DMS153 treated with DMSO at 0.1 percent for 48 hours (cell line): ENCODE results near the gene MATK.
"Not testable (repeated sequence)": the region's sequence is repeated elsewhere in the genome, so short reads cannot be mapped to it uniquely, and the experiment has no call there.

Experiments
- DNase-seq: peaks from one replicate; lab custom pipeline; 2025; ENCODE audit not compliant: unreplicated experiment; lab: John Stamatoyannopoulos, UW

Gene MATK

DNA sequence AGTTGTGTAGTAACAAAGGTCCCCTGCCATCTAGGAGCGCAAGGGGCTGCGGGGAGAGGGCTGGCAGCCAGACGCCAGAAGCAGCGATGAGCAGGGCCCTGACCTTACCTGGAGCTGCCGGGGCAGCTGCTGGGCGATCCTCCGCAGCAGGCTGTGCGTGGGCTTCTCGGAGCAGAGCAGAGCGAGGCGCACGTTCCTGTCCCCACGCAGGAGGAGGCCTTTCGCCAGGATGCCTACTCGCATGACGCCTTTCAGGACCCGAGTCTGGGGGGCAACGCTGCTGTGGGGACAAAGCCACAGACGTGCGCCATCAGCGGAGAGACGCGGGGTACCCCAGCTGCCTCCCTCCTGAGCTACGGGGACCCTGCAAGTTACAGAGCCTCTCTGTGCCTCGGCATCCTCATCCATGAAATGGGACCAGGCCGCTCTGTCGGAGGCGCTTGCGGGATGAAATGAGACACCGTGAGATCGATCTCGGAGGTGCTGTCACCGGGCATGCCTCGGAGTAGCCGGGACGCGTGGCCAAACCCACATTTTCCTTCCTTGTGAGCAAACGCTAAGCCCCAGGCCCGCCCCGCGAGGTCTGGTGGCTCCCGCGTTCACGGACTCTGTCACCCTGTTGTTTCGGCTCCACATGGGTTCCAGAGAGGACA, 30.5 kb upstream of the MATK start:
- no peak for DNase-seq

DNA sequence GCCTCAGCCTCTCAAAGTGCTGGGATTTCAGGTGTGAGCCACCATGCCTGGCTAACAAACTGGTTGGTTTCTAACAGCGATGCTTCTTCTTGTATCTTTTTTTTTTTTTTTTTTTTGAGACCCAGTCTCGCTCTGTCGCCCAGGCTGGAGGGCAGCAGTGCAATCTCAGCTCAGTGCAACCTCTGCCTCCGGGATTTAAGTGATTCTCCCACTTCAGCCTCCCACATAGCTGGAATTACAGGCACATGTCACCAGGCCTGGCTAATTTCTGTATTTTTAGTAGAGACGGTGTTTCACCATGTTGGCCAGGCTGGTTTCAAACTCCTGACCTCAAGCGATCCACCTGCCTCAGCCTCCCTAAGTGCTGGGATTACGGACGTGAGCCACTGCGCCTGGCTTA, 30.0 kb upstream of the MATK start:
- not testable (repeated sequence) for DNase-seq

DNA sequence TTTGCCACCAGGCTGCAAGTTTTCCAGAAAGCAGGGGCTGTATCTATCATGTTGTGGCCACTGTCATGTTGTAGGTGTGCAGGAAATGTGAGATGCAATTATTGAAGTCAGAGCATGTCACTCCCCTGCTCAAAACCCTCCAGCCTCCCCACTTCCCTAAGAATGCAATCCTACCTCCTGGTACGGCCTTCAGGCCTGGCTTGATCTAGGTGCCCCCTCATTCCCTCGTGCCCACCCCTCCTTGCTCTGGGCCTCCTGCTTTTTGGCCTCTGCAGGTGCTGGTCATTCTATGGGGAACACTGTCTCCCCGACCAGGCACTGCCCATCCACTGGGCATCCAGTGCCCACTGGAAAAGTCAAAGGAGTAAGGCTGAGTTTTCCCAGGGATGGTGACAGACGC, 28.5 kb upstream of the MATK start:
- DNase-seq: no peak

DNA sequence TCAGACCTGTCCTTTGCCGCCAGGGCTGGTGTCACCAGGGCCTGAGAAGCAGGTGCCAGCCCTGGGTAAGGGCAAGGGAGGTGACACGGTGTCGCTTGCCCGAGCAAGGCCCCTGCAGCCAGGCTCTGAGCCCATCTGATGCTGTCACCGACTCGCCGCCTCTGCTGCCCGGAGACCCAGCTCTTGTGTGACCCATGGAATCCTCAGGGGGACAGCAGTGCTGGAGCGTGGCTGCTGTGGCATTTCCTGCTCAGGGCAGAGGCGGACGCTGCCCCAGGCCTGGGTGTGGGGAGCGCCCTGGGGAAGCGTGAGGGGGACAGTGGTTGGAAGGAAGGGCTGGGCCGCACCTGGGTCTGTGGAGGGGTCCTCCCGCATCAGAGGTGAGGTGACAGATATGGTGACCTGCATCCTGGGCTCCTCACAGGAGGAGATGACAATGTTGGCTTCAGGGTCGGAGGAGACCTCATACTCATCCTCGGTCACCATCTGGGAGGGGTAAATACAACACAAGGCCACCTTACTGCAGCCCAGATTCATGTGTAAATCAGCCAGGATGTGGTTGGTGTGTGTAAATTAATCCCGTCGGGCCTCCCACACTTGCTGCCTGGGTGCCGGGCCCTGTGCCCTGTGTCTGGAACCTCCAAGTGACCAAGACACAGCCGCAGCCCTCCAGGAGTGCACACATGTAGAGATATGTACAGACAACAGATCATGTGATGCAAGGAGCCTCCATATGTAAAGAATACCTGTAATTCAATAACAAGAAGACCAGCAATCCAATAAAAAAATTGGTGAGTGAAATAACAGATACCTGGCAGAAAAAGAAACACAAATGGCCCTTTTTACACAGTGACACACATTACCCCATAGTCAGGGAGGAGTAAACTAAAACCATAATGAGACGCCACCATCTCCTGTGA, 27.6 kb upstream of the MATK start:
- no peak for DNase-seq

DNA sequence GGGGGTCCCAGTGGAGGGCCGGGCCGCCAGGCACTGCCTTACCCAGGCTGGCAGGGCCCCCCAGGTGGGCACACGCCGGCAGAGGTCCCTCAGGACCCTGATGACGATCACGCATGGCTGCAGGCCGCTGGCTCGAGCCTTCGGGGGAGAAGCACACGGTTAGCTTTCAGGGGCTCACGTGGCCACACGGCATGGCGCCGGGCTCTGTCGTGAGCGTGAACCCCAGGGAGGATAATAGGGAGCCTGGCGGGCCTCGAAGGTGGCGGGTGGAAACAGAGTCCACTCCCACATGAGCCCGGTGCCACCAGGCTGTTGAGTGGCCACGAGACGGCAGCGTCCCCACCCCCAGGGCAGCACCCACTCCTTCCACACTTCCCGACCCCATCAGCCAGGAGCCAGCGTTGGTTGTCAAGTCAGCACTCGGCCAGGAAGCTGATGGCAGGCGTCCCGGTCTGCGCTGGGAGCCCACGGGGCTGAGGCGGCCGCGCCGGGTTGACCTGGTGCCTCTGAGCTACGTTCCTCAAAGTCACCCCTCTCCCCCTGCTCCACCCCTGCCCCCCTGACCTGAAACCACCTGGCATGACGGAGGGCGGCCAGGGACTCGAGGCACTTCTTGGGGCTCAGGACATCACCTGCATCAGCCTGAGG, 24.7 kb upstream of the MATK start:
- no peak for DNase-seq

DNA sequence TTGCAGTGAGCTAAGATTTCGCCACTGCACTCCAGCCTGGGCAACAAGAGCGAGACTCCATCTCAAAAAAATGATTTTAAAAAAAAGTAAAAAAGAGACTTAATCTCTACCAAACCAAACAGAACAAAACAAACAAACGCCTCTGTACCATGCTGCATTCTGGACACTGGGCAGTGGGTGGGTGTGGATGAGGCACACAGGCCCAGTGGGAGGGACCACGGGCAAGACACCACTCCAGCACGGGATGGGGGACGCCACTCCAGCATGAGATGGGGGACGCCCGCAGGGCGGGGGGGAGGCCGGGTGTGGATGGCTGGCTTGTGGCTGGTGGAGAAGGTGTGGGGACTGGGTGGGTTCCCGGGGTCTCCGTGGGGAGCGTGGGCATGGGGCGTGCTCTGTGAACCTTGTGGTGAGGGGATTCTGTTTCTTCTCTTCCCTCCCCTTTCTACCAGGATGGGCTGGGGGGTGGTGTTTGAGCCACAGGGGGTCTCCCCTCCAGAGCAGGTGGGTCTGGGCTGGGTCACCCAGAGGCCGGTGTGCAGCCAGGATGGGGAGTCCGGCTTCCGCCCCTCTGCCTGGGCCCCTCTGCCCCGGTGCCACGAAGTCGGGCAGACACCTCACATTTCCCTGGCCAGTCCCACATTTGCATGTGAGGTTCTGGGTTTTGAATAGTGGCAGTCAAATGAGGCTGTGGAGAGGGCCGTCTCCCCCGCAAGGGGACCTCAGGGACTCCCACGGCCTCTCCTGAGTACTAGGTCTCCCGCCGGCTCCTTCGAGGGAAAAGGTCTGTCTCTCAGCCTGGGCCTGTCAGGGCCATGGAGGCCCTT, 23.9 kb upstream of the MATK start:
- no peak for DNase-seq

DNA sequence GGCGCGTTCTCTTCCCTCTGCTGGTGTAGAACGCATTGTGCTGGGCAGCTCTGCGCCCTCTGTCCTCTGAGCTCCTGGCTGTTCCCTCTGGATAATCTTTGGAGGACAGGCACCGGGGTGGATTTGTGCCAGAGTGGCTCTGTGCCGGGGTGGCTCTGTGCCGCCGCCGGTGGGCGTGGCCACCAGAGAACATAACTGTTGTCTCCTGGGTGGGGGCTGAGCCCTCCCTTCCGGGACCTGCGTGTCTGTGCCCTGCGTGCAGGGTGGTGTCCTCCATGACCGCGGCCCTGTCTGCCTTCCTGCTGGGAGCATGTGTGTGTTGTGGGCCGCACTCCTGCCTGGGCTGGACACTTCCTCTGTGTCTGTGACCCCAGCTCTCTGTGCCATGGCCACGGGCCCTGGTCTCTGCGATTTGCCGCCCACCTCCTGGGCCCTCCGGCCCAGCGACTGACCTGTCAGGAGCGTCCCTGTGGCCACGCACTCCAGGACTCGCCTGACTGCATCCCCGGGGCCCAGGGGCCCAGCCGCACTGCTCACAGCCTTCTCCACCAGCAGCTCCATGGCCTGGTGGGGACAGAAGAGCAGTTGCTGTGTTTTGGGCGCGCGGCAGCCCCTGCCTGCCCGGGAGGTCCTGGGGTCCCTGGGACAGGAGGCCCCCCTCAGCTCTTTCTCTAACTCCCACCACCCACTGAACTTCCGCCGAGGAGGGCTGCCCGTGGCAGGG, 22.4 kb upstream of the MATK start:
- DNase-seq: no peak

DNA sequence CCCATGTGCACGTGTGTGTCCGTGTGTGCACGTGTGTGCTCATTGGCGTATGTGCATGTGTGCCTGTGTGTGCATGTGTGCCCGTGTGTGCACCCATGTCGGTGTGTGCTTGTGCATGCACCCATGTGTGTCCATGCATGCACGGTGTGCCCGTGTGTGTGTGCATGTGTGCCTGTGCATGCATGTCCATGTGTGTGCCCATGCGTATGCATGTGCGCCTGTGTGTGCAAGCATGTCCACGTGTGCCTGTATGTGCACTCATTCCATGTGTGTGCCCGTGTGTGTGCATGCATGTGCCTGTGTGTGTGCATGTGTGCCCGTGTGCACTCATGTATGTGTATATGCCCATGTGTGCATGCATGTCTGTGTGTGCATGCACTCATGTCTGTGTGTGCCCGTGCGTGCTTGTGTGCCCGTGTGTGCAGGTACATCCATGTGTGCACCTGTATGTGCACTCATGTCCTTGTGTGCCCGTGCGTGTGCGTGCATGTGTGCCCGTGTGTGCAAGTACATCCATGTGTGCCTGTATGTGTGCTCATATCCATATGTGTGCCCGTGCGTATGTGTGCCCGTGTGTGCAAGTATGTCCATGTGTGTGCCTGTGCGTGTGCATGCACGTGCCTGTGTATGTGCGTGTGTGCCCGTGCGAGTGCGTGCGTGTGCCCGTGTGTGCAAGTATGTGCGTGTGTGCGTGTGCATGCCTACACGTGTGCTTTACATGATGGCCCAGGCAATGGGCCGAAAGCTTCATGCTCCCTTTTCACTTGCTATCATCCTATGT, 21.6 kb upstream of the MATK start:
- no peak for DNase-seq

DNA sequence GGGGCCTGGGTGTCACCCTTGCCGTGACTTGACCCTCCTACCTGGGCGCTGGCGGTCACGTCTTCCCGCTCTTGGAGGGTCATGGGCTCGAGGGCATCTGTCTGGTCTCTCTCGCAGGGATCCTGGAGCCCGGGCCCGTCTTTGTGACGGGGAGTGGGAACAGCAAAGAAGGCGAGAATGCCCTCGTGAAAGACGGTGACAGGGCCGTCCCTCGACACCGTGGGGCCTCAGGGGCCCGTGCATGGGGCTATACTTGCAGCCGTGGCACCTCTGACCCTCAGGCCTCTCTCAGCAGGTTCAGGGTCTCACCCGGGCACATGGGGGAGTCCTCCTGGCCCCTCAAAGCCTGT, 20.9 kb upstream of the MATK start:
- no peak for DNase-seq

DNA sequence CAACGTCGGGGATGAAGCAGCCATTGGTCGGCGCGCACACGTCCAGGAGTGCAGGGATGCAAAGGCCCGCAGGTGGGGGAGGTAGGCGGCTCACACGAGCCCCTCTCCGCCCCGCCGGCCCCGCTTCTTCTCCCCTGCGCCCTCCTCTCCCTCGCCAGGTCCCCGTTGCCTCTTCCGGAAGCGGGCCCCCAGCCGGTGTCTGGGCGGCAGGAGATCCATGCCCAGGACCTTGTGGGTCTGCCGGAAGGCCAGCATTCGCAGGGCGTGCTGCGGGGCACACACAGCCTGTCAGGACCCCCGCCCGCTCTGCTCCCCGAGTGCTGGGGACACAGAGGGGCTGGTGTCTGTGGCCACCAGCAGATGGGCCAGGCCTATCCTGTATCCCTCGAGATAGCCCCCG, 19.7 kb upstream of the MATK start:
- no peak for DNase-seq

DNA sequence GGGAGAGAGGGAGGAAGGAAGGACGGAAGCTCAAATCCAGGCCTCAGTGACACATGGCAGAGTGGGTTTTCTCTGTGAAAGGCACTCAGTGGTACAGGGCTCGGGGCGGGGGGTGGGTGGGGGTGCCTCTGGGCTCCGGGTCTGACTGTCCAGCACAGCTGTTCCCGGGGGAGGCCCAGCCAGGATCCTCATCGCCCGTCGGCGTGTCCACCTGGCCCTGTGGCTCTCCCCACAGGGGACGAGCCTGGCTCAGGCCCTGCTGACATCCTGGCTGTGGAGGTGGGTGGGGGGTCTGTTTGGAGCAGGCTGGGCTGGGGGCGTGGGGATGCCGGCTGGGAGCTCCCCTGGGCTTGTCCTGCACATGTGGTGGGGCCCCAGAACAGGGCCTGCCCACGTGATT, 18.2 kb upstream of the MATK start:
- DNase-seq: no peak

DNA sequence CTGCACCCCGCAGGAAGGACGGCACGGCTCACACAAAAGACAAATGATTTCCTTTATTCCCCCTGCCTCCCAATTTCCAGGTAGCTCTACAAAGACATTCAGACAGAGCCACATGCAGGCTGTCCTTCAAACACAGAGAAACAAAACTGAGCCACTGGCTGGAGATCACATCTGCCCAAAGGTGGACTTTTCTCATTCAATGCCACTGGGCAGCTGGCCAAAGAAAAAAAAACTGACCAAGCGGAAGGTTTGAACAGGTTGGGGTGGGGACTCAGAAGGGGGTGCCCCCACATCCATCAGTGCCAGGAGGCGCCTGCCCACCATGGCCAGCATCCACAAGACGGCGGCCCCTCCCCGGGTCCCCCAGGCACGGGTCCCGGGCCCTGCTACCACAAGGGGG, 17.8 kb upstream of the MATK start:
- DNase-seq: no peak

DNA sequence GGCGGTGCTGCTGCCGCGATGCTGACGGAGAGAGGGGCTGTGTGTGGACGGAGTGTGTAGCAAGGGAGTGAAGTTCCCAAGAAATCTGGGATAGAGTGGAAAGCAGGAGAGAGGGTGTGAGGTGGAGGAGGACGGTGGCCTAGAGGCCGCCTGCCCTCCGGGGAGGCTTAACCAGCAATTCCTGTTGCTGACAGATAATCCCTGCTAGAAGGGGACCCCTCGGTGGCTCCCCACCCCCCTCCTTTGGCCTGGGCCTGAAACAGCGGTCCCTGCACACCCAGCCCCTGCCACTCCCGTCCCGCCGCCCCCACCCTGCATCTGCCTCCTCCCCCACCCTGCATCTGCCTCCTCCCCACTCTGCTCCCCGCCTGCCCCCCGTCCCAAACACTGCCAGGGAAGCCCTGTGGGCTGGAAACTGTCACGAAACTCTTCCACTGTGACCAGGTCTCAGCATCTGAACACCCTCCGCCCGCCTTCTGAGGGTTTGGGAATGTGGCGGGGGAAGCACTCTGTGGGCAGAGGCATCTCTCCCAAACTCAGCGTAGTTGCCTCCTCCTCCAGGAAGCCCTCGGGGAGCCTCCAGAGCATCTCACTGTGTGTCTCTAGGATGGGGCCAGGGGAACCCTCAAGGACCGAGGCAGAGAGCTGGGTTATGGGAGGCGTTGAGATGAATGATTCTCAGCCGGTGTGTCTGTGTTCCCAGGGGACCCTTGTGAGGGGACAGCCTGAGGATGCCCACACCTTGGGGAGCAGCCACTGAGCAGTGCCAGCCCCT, 17.1 kb upstream of the MATK start:
- no peak for DNase-seq

DNA sequence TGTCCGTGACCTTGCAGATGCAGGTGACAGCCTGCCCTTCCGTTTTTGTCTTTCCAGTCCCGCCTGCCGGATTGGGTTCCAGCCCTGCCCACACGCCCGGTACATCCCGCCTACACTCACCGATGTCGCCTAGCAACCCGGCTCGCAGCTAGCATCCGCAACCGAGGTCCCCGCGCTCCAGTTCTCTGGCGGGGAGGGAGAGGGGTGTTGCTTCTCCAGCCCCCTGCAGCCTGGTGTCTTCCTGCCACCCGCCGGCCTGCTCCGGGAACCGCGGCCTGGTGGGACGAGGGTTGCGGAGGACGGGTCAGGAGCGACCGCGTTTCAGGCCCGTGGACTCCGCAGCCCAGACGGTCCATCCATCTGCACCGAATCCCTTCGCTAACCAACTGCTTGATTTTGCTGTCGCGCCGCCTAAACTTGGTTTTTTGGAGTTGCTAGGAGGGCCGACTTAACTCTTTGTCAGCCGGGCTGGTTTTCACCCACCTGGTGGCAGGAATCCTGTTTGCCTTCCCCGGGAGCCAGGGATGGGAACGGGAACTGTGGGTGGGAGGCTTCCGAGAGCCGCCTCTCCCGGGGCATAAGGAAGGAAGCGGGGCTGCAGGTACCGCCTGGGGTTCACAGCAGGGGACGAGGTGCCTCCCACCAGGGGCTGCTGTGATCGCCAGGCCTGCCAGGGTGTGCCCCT, 15.4 kb upstream of the MATK start:
- DNase-seq: peak; percentile 29

DNA sequence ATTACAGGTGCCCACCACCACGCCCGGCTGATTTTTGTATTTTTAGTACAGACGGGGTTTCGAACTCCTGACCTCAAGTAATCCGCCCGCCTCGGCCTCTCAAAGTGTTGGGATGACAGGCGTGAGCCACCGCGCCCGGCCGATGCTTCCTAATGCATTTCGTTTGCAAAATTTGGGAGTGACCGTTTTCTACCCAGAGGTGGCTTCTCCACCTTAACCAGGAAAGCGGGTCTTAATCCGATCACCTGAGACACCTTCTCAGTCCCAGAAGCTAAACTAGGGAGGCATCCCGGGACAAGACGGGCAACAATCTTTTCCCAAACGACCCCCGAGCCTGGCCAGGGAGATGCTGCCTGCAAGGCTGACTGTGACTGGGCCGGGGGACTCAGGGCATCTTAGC, 14.8 kb upstream of the MATK start:
- no peak for DNase-seq

DNA sequence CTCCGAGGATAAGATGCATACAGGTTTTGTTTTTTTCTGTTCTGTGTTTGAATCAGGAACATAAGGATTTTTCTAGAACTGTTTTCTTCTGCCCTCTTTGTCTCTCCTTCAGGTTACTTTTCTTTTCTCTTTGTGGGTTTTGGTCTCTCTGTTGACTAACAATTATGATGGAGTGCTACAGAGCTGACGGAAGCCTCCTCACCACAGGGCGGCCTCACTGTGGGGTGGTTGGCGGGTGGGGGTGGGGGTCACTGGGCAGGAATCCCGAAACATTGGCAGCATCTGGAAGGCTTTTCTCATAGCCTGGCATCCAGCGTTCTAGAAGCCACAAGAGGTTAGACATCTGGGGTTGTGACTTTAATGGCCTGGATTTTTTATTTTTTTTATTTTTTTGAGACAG, 12.0 kb upstream of the MATK start:
- DNase-seq: no peak

DNA sequence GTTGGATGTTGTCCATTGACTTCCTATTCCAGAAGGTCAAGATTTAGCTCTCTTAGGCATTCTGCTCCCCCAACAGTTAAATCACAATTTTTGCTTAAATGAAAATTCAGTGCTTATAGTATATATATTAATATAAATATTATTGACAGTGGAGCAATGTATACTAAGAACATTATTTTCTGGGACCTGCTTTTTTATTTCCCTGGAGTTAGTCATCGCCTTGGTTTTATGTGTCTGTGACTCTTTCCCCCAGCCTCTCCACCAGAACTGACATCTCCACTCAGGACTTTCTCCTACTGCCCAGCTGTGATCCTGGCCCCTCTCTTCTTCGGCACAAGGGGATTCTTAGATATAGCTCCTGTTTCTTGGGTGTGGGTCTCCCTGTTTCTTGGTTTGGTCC, 10.2 kb upstream of the MATK start:
- no peak for DNase-seq

DNA sequence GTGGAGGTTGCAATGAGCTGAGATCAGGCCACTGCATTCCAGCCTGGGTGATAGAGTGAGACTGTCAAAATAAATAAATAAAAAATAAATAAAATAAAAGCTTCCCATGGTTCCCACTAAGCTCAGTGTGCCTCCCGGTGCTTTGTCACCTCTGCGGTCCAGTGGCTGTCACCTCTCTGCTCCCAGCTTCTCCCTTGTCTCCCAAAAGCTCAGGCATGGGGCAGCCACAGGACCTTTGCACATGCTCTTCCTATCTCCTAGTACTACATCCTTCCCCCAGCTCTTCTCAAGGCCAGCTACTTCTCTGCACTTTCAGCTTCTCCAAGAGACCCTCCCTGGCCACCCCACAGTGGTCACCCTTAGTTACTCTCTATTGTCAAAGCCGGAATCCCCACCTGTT, 7.6 kb upstream of the MATK start:
- no peak for DNase-seq

DNA sequence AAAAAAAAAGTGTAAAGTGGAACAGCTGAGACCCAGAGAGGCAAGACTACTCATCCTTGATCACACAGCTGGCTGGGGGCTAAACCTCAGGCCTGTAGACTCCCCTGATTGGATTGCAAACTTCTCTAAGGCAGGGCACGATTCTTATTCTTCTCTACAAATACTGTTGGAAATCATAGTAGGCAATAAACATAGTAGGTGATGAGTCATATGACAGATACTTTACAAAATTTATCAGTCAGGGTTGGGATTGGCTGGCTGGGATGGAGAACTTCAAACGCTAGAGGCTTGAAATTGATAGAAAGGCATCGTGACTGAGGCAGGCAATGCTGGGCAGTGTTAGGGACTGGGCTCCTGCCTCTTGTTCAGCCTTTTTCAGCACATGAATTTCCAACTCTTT, 5.9 kb upstream of the MATK start:
- no peak for DNase-seq
